Thymus (tissue), 11 donors: ENCODE measurements around the gene SH3TC1. TPM values are rescaled to one million over a fixed set of nuclear protein-coding genes. Genes with fewer than 3 reads are reported as not detected.

Experiments
- DNase-seq, 9 donors: peaks; one replicate each; pipeline ENCODE4 v3.0.0-alpha.2; 2013; ENCODE audit warnings: low spot score in 9 of 9, low read depth in 6 of 9, missing footprints in 1 of 9
- H3K27ac ChIP-seq, 2 donors: one replicate each; pipeline ENCODE4 v1.5.1; 2013; ENCODE audit warnings: control low read depth in 1 of 2, low read depth in 1 of 2, low read length in 1 of 2, mild to moderate bottlenecking in 1 of 2, moderate library complexity in 1 of 2
- H3K27me3 ChIP-seq, 2 donors: one replicate each; pipeline ENCODE4 v1.5.1; 2013; ENCODE audit warnings: low read length in 1 of 2; ENCODE audit not compliant: control insufficient read depth in 2 of 2, insufficient read depth in 1 of 2
- H3K36me3 ChIP-seq, 2 donors: one replicate each; pipeline ENCODE4 v1.5.1; 2013; ENCODE audit warnings: low read length in 1 of 2, mild to moderate bottlenecking in 1 of 2, moderate library complexity in 1 of 2; ENCODE audit not compliant: control insufficient read depth in 2 of 2, insufficient read depth in 2 of 2
- H3K4me1 ChIP-seq, 2 donors: one replicate each; pipeline ENCODE4 v1.5.1; 2013; ENCODE audit warnings: low read length in 2 of 2; ENCODE audit not compliant: control insufficient read depth in 2 of 2, insufficient read depth in 2 of 2
- H3K4me3 ChIP-seq, 2 donors: one replicate each; pipeline ENCODE4 v1.5.1; 2013; ENCODE audit warnings: low read length in 2 of 2, control low read depth in 1 of 2, mild to moderate bottlenecking in 1 of 2
- H3K9me3 ChIP-seq, 2 donors: one replicate each; pipeline ENCODE4 v1.5.1; 2013; ENCODE audit warnings: low read length in 1 of 2, mild to moderate bottlenecking in 1 of 2; ENCODE audit not compliant: control insufficient read depth in 2 of 2, insufficient read depth in 1 of 2
- WGBS: extraction: QIAGEN DNeasy Blood & Tissue Kit; methylation state at CpG from one replicate; pipeline ENCODE4 v1.1.7; 2013; 5-methylcytosine and 5-hydroxymethylcytosine counted together
- polyA plus RNA-seq: library from polyadenylated mRNA; stranded (reverse); fragments of 200-250 nt; gene quantifications from one replicate; pipeline ENCODE4 v1.2.3, GENCODE V29; 2013
- total RNA-seq: library from RNA; stranded (reverse); fragments of 120-200 nt; gene quantifications from one replicate; pipeline ENCODE4 v1.2.4, GENCODE V29; 2013
- donor health status: healthy.

The SH3TC1 gene
- total and polyA plus RNA-seq, 2 donors, result 114 to 146 TPM

GRCh38 chr4:8191136-8191747 lies 7.8 kb upstream of the SH3TC1 start:
- peaks cover 31 to 59% of the 10 kb centered on the region in 2 donors for H3K4me1 ChIP-seq
- peaks cover 0 to 3% of the 10 kb centered on the region in 2 donors for H3K9me3 ChIP-seq
- H3K27ac ChIP-seq, result peak overlapping the region; percentile 32 to 36
- H3K36me3 ChIP-seq, result no peaks in the 10 kb centered on the region
- no peak for DNase-seq
- no peak overlapping the region for H3K4me3 ChIP-seq
- WGBS, result 53% methylated on average over 23 of the region's 23 CpGs
- H3K27me3 ChIP-seq, result peaks cover 0 to 7% of the 10 kb centered on the region in 2 donors

- H3K4me3 ChIP-seq, result no peak overlapping the region
- H3K9me3 ChIP-seq, result peaks cover 0 to 3% of the 10 kb centered on the region in 2 donors
- WGBS, result 53% methylated on average over 18 of the region's 18 CpGs
- H3K36me3 ChIP-seq, result no peaks in the 10 kb centered on the region
- H3K27me3 ChIP-seq, result peaks cover 0 to 7% of the 10 kb centered on the region in 2 donors
- peak overlapping the region in 1 of 2 donors; percentile 63 for H3K27ac ChIP-seq
- DNase-seq, result peak in 4 of 9 donors; percentile 45 to 83 (median 64)
- H3K4me1 ChIP-seq, result peaks cover 40 to 77% of the 10 kb centered on the region in 2 donors
These were observed 6.0 kb upstream of the SH3TC1 start for GRCh38 chr4:8192748-8193738.

- H3K27me3 ChIP-seq, result peaks cover 0 to 12% of the 10 kb centered on the region in 2 donors
- H3K36me3 ChIP-seq, result no peaks in the 10 kb centered on the region
- H3K9me3 ChIP-seq, result peaks cover 0 to 3% of the 10 kb centered on the region in 2 donors
- peak overlapping the region; percentile 69 to 75 for H3K27ac ChIP-seq
- 91% methylated on average over 19 of the region's 19 CpGs for WGBS
- H3K4me3 ChIP-seq, result no peak overlapping the region
- DNase-seq, result no peak
- H3K4me1 ChIP-seq, result peaks cover 46 to 81% of the 10 kb centered on the region in 2 donors
These were observed 4.5 kb upstream of the SH3TC1 start for GRCh38 chr4:8194306-8195242.

GRCh38 chr4:8195431-8195830 lies 3.7 kb upstream of the SH3TC1 start:
- Histone ChIP-seq H3K27me3 (peaks cover 0 to 19% of the 10 kb centered on the region in 2 donors), H3K4me1 (peaks cover 43 to 90% of the 10 kb centered on the region in 2 donors), H3K4me3 (no peak overlapping the region)

DNA sequence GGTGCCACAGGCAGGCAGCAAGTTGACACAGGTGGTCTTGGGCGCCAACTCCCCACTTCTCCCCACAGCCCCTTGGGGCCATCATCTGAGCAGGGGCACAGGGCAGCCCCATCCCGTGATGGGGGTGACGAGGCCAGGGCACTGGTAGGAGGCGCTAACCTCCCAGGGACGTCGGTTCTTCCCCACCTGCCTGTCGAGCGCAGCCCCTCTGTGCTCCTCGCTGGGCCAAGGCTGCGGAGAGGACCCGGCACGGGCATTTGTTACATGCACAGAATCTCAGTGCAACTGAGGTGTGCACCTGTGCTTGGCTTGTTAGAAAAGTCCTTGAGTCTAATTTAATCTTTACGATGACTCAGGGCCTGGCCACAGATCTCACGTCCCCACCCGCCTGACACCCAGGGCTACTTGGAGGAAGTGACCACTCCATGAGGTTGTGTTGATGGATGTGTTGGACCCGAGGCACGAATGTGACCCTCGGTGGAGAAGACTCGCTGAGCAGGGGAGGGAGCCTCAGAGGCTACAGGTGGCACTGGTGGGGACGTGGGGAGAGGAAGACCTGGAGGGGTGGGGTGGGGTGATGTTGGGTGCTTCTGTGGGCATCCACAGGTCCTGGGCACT lies 3.1 kb upstream of the SH3TC1 start:
- Histone ChIP-seq H3K27ac (peak overlapping the region; percentile 12 to 13), H3K4me1 (peaks cover 43 to 93% of the 10 kb centered on the region in 2 donors), H3K4me3 (no peak overlapping the region), H3K36me3 (peaks cover 0 to 4% of the 10 kb centered on the region in 2 donors), H3K27me3 (peaks cover 0 to 21% of the 10 kb centered on the region in 2 donors), H3K9me3 (peaks cover 0 to 3% of the 10 kb centered on the region in 2 donors)
- WGBS, result 83% methylated on average over 20 of the region's 20 CpGs
- peak in 1 of 9 donors; percentile 43 for DNase-seq

More at GRCh38 chr4:8195431-8195830, 3.7 kb upstream of the SH3TC1 start:
- peaks cover 0 to 4% of the 10 kb centered on the region in 2 donors for H3K36me3 ChIP-seq
- WGBS, result 95% methylated on average over 7 of the region's 7 CpGs
- DNase-seq, result no peak
- peak overlapping the region in 1 of 2 donors; percentile 13 for H3K27ac ChIP-seq
- H3K9me3 ChIP-seq, result peaks cover 0 to 3% of the 10 kb centered on the region in 2 donors

- Histone ChIP-seq H3K27me3 (peaks cover 0 to 24% of the 10 kb centered on the region in 2 donors), H3K4me3 (no peak overlapping the region), H3K27ac (no peak overlapping the region), H3K36me3 (peaks cover 0 to 8% of the 10 kb centered on the region in 2 donors), H3K9me3 (peaks cover 0 to 3% of the 10 kb centered on the region in 2 donors), H3K4me1 (peaks cover 40 to 98% of the 10 kb centered on the region in 2 donors)
- WGBS, result 94% methylated on average over 13 of the region's 13 CpGs
- no peak for DNase-seq
These were observed 1.6 kb upstream of the SH3TC1 start for GRCh38 chr4:8197521-8197920.

DNA sequence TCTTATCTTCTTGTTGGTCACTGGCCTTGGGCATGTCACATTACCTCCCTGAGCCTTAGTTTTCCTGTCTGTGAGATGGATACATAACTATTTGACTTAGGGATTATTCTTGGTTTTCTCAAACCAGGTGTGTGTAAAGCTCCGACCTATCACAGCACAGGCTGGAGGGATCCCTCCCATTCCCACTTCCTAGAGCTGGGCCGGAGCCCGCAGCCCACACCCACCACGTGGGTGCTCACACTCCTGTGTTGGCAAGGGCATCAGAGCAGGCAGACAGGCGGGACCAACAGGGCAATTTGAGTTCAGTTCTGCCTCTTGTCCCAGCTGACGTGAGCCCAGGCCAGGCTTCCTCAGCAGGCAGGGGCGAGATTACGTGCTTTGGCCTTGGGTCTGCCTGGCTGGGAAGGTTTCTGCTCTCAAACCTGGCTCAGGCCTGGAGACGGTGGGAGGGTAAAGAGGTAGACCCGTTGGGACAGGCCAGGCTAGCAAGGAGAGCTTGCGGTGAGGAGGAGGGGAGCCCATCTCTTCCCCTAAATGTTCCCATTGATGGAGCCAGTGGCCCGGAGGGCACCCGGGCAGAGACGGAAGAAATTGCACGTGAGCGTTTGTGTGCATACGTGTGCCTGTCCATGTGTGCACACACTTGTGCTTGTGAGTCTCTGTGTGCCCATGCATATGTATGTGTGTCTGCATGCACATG lies 734 bp upstream of the SH3TC1 start:
- H3K4me1 ChIP-seq, result peaks cover 37 to 98% of the 10 kb centered on the region in 2 donors
- peak overlapping the region; percentile 76 to 82 for H3K4me3 ChIP-seq
- peaks cover 0 to 3% of the 10 kb centered on the region in 2 donors for H3K9me3 ChIP-seq
- 37% methylated on average over 17 of the region's 17 CpGs for WGBS
- peaks cover 4 to 8% of the 10 kb centered on the region in 2 donors for H3K36me3 ChIP-seq
- peaks cover 0 to 25% of the 10 kb centered on the region in 2 donors for H3K27me3 ChIP-seq
- peak overlapping the region; percentile 10 to 92 for H3K27ac ChIP-seq
- DNase-seq, result no peak
